Progenitor cell of endocrine pancreas (in vitro differentiated cells): ENCODE measurements around the gene CD93. TPM values are rescaled to one million over a fixed set of nuclear protein-coding genes. Genes with fewer than 3 reads are reported as not detected.

Experiments
- DNase-seq: peaks from one replicate; pipeline ENCODE4 v3.0.0; 2021; ENCODE audit warnings: low spot score; ENCODE audit not compliant: unreplicated experiment
- H3K27ac Mint-ChIP-seq: 2 replicates; pipeline ENCODE4 v1.8.0; 2021; ENCODE audit warnings: mild to moderate bottlenecking, moderate library complexity, mixed read lengths
- H3K27me3 Mint-ChIP-seq: 2 replicates; pipeline ENCODE4 v1.8.0; 2021; ENCODE audit warnings: mixed read lengths
- H3K36me3 Mint-ChIP-seq: 2 replicates; pipeline ENCODE4 v1.8.0; 2022; ENCODE audit warnings: mixed read lengths; ENCODE audit not compliant: insufficient read depth
- H3K4me1 Mint-ChIP-seq: 2 replicates; pipeline ENCODE4 v1.8.0; 2021; ENCODE audit warnings: low read depth, mixed read lengths
- H3K4me3 Mint-ChIP-seq: 2 replicates; pipeline ENCODE4 v1.8.0; 2021; ENCODE audit warnings: low read depth, mild to moderate bottlenecking, moderate library complexity, mixed read lengths
- H3K9me3 Mint-ChIP-seq: 2 replicates; pipeline ENCODE4 v1.8.0; 2021; ENCODE audit warnings: low read depth, mixed read lengths
- total RNA-seq: library from RNA; stranded (reverse); gene quantifications from 2 replicates; pipeline ENCODE4 v1.2.1, GENCODE V29; 2021
- TF ChIP-seq, protein P1 (sequence below): fragments of 200-600 bp; sonication (generic); IDR thresholded peaks from one replicate; pipeline ENCODE4 v1.5.0; 2021; ENCODE audit warnings: antibody characterized with exemption, mild to moderate bottlenecking; ENCODE audit not compliant: unreplicated experiment

CD93 gene
- total RNA-seq, 1 donor from 2014 or later = not detected

- peaks cover 1% of the 10 kb centered on the region for H3K4me1 Mint-ChIP-seq
- peaks cover 55% of the 10 kb centered on the region for H3K27me3 Mint-ChIP-seq
- no peak overlapping the region for H3K27ac Mint-ChIP-seq
- TF ChIP-seq, protein P1, sequence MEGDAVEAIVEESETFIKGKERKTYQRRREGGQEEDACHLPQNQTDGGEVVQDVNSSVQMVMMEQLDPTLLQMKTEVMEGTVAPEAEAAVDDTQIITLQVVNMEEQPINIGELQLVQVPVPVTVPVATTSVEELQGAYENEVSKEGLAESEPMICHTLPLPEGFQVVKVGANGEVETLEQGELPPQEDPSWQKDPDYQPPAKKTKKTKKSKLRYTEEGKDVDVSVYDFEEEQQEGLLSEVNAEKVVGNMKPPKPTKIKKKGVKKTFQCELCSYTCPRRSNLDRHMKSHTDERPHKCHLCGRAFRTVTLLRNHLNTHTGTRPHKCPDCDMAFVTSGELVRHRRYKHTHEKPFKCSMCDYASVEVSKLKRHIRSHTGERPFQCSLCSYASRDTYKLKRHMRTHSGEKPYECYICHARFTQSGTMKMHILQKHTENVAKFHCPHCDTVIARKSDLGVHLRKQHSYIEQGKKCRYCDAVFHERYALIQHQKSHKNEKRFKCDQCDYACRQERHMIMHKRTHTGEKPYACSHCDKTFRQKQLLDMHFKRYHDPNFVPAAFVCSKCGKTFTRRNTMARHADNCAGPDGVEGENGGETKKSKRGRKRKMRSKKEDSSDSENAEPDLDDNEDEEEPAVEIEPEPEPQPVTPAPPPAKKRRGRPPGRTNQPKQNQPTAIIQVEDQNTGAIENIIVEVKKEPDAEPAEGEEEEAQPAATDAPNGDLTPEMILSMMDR = no peak
- H3K9me3 Mint-ChIP-seq = no peaks in the 10 kb centered on the region
- H3K36me3 Mint-ChIP-seq = no peaks in the 10 kb centered on the region
- no peak overlapping the region for H3K4me3 Mint-ChIP-seq
- no peak for DNase-seq
Observed at GRCh38 chr20:23114448-23115082, 28.4 kb upstream of the CD93 start.

GRCh38 chr20:23114018-23114417 lies 27.9 kb upstream of the CD93 start:
- Mint-ChIP-seq H3K4me1 (peaks cover 1% of the 10 kb centered on the region), H3K4me3 (no peak overlapping the region), H3K36me3 (no peaks in the 10 kb centered on the region), H3K27me3 (peaks cover 54% of the 10 kb centered on the region), H3K9me3 (no peaks in the 10 kb centered on the region), H3K27ac (no peak overlapping the region)
- no peak for DNase-seq
- TF ChIP-seq, protein P1 = no peak

DNA sequence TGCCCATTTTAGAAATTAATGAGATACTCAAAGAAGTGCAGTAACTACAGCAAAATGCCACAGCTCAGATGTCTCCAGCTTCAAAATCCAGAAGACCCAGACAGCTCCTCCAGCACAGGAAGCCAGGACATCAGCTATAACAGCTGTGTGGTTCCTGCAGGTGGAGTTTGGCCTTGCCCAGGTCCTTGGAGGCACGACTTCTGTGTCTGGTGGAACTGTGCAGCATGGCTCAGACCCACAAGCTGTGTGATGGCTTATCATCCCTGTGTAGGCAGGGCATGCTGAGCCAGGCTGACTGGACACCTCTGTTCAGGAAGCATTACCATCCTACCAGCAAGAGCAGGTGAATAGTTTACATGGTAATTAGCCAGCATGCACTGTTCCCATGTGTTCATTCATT lies 26.5 kb upstream of the CD93 start:
- H3K4me1 Mint-ChIP-seq = peaks cover 1% of the 10 kb centered on the region
- no peak overlapping the region for H3K4me3 Mint-ChIP-seq
- H3K36me3 Mint-ChIP-seq = no peaks in the 10 kb centered on the region
- TF ChIP-seq, protein P1 = no peak
- no peak overlapping the region for H3K27ac Mint-ChIP-seq
- H3K27me3 Mint-ChIP-seq = peaks cover 50% of the 10 kb centered on the region
- no peak for DNase-seq
- no peaks in the 10 kb centered on the region for H3K9me3 Mint-ChIP-seq

- H3K27ac Mint-ChIP-seq = no peak overlapping the region
- peaks cover 1% of the 10 kb centered on the region for H3K4me1 Mint-ChIP-seq
- H3K9me3 Mint-ChIP-seq = no peaks in the 10 kb centered on the region
- H3K36me3 Mint-ChIP-seq = no peaks in the 10 kb centered on the region
- TF ChIP-seq, protein P1 = no peak
- no peak overlapping the region for H3K4me3 Mint-ChIP-seq
- H3K27me3 Mint-ChIP-seq = peaks cover 43% of the 10 kb centered on the region
- DNase-seq = no peak
Observed at GRCh38 chr20:23111944-23112342, 25.8 kb upstream of the CD93 start.

- Mint-ChIP-seq H3K36me3 (no peaks in the 10 kb centered on the region), H3K4me3 (no peak overlapping the region), H3K27me3 (peaks cover 40% of the 10 kb centered on the region), H3K27ac (no peak overlapping the region), H3K9me3 (no peaks in the 10 kb centered on the region), H3K4me1 (peaks cover 3% of the 10 kb centered on the region)
- TF ChIP-seq, protein P1 = no peak
- DNase-seq = no peak
Observed at GRCh38 chr20:23111307-23111943, 25.3 kb upstream of the CD93 start.
